Smooth muscle cell (in vitro differentiated cells): Measurements from ENCODE around the gene OGFOD3. TPM values are rescaled to one million over a fixed set of nuclear protein-coding genes. Genes with fewer than 3 reads are reported as not detected.

Experiments used
- DNase-seq: peaks from one replicate; lab custom pipeline; 2025; ENCODE audit not compliant: unreplicated experiment; lab: John Stamatoyannopoulos, UW
- H2AFZ ChIP-seq: fragments of 200-600 bp; sonication (generic); 2 replicates; pipeline ENCODE4 v1.6.0; 2016; ENCODE audit warnings: antibody characterized with exemption, low read depth, mild to moderate bottlenecking
- H3F3A ChIP-seq: fragments of 200-600 bp; sonication (generic); 2 replicates; pipeline ENCODE4 v1.6.0; 2017; ENCODE audit warnings: antibody characterized with exemption, low read depth
- H3K27ac ChIP-seq: fragments of 200-600 bp; sonication (generic); 2 replicates; pipeline ENCODE4 v1.5.1; 2016; ENCODE audit warnings: low read depth, mild to moderate bottlenecking
- H3K27me3 ChIP-seq: fragments of 200-600 bp; sonication (generic); 2 replicates; pipeline ENCODE4 v1.6.1; 2016; ENCODE audit warnings: low read depth, mild to moderate bottlenecking
- H3K36me3 ChIP-seq: fragments of 200-600 bp; sonication (generic); 2 replicates; pipeline ENCODE4 v1.5.1; 2016; ENCODE audit warnings: low read depth
- H3K4me1 ChIP-seq: fragments of 200-600 bp; sonication (generic); 2 replicates; pipeline ENCODE4 v1.5.1; 2016; ENCODE audit warnings: low read depth
- H3K4me2 ChIP-seq: fragments of 200-600 bp; sonication (generic); 2 replicates; pipeline ENCODE4 v1.6.0; 2016; ENCODE audit warnings: mild to moderate bottlenecking
- H3K4me3 ChIP-seq: fragments of 200-600 bp; sonication (generic); 2 replicates; pipeline ENCODE4 v1.5.1; 2016; ENCODE audit warnings: mild to moderate bottlenecking
- H3K79me2 ChIP-seq: fragments of 200-600 bp; sonication (generic); 2 replicates; pipeline ENCODE4 v1.6.0; 2016; ENCODE audit warnings: low read depth, mild to moderate bottlenecking
- H3K9ac ChIP-seq: fragments of 200-600 bp; sonication (generic); 2 replicates; pipeline ENCODE4 v1.6.0; 2016; ENCODE audit warnings: low read depth
- H3K9me3 ChIP-seq: fragments of 200-600 bp; sonication (generic); replicated peaks from 2 replicates; pipeline ENCODE4 v1.5.1; 2016; ENCODE audit warnings: low read depth
- H4K20me1 ChIP-seq: fragments of 200-600 bp; sonication (generic); 2 replicates; pipeline ENCODE4 v1.6.0; 2016; ENCODE audit warnings: low read depth
- CTCF ChIP-seq: fragments of 200-600 bp; sonication (generic); IDR thresholded peaks from 2 replicates; pipeline ENCODE4 v1.5.1; 2017; ENCODE audit warnings: borderline replicate concordance, mild to moderate bottlenecking, antibody characterized with exemption; ENCODE audit not compliant: insufficient read depth, poor library complexity, severe bottlenecking
- WGBS: methylation state at CpG from one replicate; pipeline ENCODE4 v1.1.7; 2016; ENCODE audit warnings: low lambda C conversion rate; 5-methylcytosine and 5-hydroxymethylcytosine counted together
- polyA plus RNA-seq: library from polyadenylated mRNA; unstranded; fragments of >200 nt; fragmentation: Nextera tagmentation; extraction: Ambion mirVana; gene quantifications from 2 replicates; pipeline ENCODE4 v1.2.1, GENCODE V29; 2016
- total RNA-seq: library from RNA; depleted of rRNA; stranded (reverse); fragments of >200 nt; gene quantifications from 2 replicates; pipeline ENCODE4 v1.2.3, GENCODE V29; 2014

The OGFOD3 gene
- total and polyA plus RNA-seq, 2 experiments from 2014 or later, result 10.5 to 30.4 TPM

GRCh38 chr17:82447876-82448275 is 29.5 kb upstream of the OGFOD3 start:
- no peak overlapping the region for H3K4me3 ChIP-seq
- H3K9ac ChIP-seq, result no peak overlapping the region
- H3K4me1 ChIP-seq, result peaks cover 15% of the 10 kb centered on the region
- H3K27ac ChIP-seq, result no peak overlapping the region
- no peak overlapping the region for H2AFZ ChIP-seq
- H3K4me2 ChIP-seq, result no peak overlapping the region
- H3K9me3 ChIP-seq, result no peaks in the 10 kb centered on the region
- H3K36me3 ChIP-seq, result no peaks in the 10 kb centered on the region
- H3F3A ChIP-seq, result no peaks in the 10 kb centered on the region
- no peak for TF ChIP-seq CTCF
- no peak for DNase-seq
- H3K79me2 ChIP-seq, result peaks cover 17% of the 10 kb centered on the region
- H3K27me3 ChIP-seq, result no peaks in the 10 kb centered on the region
- H4K20me1 ChIP-seq, result no peaks in the 10 kb centered on the region
- WGBS, result 98% methylated on average over 11 of the region's 11 CpGs

- no peak for TF ChIP-seq CTCF
- no peak overlapping the region for H2AFZ ChIP-seq
- WGBS, result 91% methylated on average over 12 of the region's 12 CpGs
- H3K79me2 ChIP-seq, result peaks cover 17% of the 10 kb centered on the region
- no peaks in the 10 kb centered on the region for H3F3A ChIP-seq
- H3K9me3 ChIP-seq, result no peaks in the 10 kb centered on the region
- DNase-seq, result no peak
- H3K9ac ChIP-seq, result no peak overlapping the region
- H4K20me1 ChIP-seq, result no peaks in the 10 kb centered on the region
- peaks cover 15% of the 10 kb centered on the region for H3K4me1 ChIP-seq
- H3K4me2 ChIP-seq, result no peak overlapping the region
- no peaks in the 10 kb centered on the region for H3K36me3 ChIP-seq
- no peaks in the 10 kb centered on the region for H3K27me3 ChIP-seq
- no peak overlapping the region for H3K27ac ChIP-seq
- no peak overlapping the region for H3K4me3 ChIP-seq
Observed at GRCh38 chr17:82446649-82447048, 28.3 kb upstream of the OGFOD3 start.

DNA sequence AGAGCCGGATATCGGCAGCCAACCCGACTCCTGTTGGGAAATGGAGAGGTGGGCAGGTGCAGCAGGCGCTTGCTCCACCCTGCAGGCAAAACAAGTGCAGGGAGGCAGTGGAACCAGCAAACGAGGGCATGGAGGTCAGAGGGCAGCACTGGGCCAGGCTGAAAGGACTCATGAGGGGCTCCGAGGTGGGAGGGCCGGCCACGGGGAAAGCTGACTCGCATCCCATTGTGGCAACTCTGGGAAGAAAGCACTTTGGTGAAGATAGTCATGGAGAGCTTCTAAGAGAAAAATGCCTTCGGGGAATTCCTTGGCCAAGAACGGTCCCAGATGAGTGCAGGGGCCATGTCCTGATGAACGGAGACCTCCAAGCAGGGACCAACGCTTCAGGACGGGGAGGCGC is 27.7 kb upstream of the OGFOD3 start:
- WGBS, result 95% methylated on average over 15 of the region's 15 CpGs
- Histone ChIP-seq H2AFZ (no peak overlapping the region), H3K4me1 (peaks cover 13% of the 10 kb centered on the region), H3K4me2 (no peak overlapping the region), H3K27ac (no peak overlapping the region), H3K79me2 (peaks cover 17% of the 10 kb centered on the region), H3K27me3 (no peaks in the 10 kb centered on the region), H3K9ac (no peak overlapping the region), H3F3A (no peaks in the 10 kb centered on the region), H3K36me3 (no peaks in the 10 kb centered on the region), H4K20me1 (no peaks in the 10 kb centered on the region), H3K9me3 (no peaks in the 10 kb centered on the region), H3K4me3 (no peak overlapping the region)
- no peak for DNase-seq
- no peak for TF ChIP-seq CTCF

GRCh38 chr17:82445542-82445941 is 27.2 kb upstream of the OGFOD3 start:
- Histone ChIP-seq H3K4me2 (no peak overlapping the region), H3K27ac (no peak overlapping the region)

More at GRCh38 chr17:82445542-82445941, 27.2 kb upstream of the OGFOD3 start:
- H3K4me3 ChIP-seq, result no peak overlapping the region
- H3K36me3 ChIP-seq, result no peaks in the 10 kb centered on the region
- H4K20me1 ChIP-seq, result no peaks in the 10 kb centered on the region
- H2AFZ ChIP-seq, result no peak overlapping the region
- H3K9ac ChIP-seq, result no peak overlapping the region
- no peak for TF ChIP-seq CTCF
- no peak for DNase-seq
- no peaks in the 10 kb centered on the region for H3K9me3 ChIP-seq
- H3K27me3 ChIP-seq, result no peaks in the 10 kb centered on the region
- no peaks in the 10 kb centered on the region for H3F3A ChIP-seq
- peaks cover 9% of the 10 kb centered on the region for H3K4me1 ChIP-seq
- peaks cover 17% of the 10 kb centered on the region for H3K79me2 ChIP-seq
- WGBS, result 94% methylated on average over 13 of the region's 13 CpGs
